Psoas muscle (tissue), 8 donors: ENCODE results near the gene GPR176. TPM values are rescaled to one million over a fixed set of nuclear protein-coding genes. Genes with fewer than 3 reads are reported as not detected.

ENCODE experiments used
- ATAC-seq, 4 donors: fragments of 200-7000 bp; cut with Tn5 transposase; one replicate each; pipeline ENCODE4 v1.9.1; 2020; ENCODE audit warnings: moderate library complexity in 3 of 4, mild to moderate bottlenecking in 2 of 4
- DNase-seq, 2 donors: peaks; one replicate each; pipeline ENCODE4 v3.0.0-alpha.2; 2020
- H3K27ac ChIP-seq: fragments of 200-600 bp; one replicate; pipeline ENCODE4 v1.8.0; 2022
- H3K27me3 ChIP-seq, 3 donors: fragments of 200-600 bp in 1 of 3; one replicate each; pipeline versions ENCODE4 v1.6.1 to v1.8.0; 2013 to 2022; ENCODE audit warnings: low read length in 2 of 3, mild to moderate bottlenecking in 2 of 3, moderate library complexity in 1 of 3; ENCODE audit not compliant: insufficient read depth in 3 of 3
- H3K36me3 ChIP-seq, 2 donors: fragments of 200-600 bp in 1 of 2; one replicate each; pipeline versions ENCODE4 v1.6.1 to v1.8.0; 2013 to 2022; ENCODE audit warnings: low read depth in 1 of 2, mild to moderate bottlenecking in 1 of 2, moderate library complexity in 1 of 2; ENCODE audit not compliant: insufficient read depth in 1 of 2
- H3K4me1 ChIP-seq: fragments of 200-600 bp; one replicate; pipeline ENCODE4 v1.8.0; 2022
- H3K4me3 ChIP-seq: fragments of 200-600 bp; one replicate; pipeline ENCODE4 v1.8.0; 2022; ENCODE audit warnings: mild to moderate bottlenecking
- H3K9me3 ChIP-seq: fragments of 200-600 bp; one replicate; pipeline ENCODE4 v1.8.0; 2022
- CTCF ChIP-seq: fragments of 200-600 bp; IDR thresholded peaks from one replicate; pipeline ENCODE4 v1.8.0; 2022; ENCODE audit warnings: antibody characterized with exemption
- WGBS, 3 donors: extraction: QIAGEN DNeasy Blood & Tissue Kit; methylation state at CpG; one replicate each; pipeline versions ENCODE4 v1.1.6 to v1.1.7; 2013; 5-methylcytosine and 5-hydroxymethylcytosine counted together
- intact Hi-C, 2 donors: fragments of 100-400 bp; cut with DNase I; formaldehyde crosslinking; loops; one replicate each; pipeline versions ENCODE4 v1.11.0 to v1.14.2; 2022
- polyA plus RNA-seq, 3 donors: library from polyadenylated mRNA; stranded (reverse); fragments of 200-250 nt; gene quantifications; one replicate each; pipeline ENCODE4 v1.2.3, GENCODE V29; 2013
- total RNA-seq, 4 donors: library from RNA; stranded (reverse); fragmentation: NEBNext Ultra II Directional in 2 of 4; extraction: Animal tissue kit (Norgen Biotek cat#: 25700) in 2 of 4; gene quantifications; one replicate each; pipeline versions ENCODE4 v1.2.1 to v1.2.4, GENCODE V29; 2021 to 2023
- donor health status: healthy with polysubstance abuse.
- donor health status: DM: no; HTN: no; CAD: no; lungs with moderate emphysema.
- donor health status: Bipolar disorder and iron deficiency.
- donor health status: healthy.
- donor health status: DM: yes; HTN: yes; CAD: no.
- donor health status: DM: no; HTN: no; CAD: no.
- donor health status: DM: no; HTN: no; CAD: no.
- donor health status: DM: yes; HTN: yes; CAD: no.

GPR176 gene
- total and polyA plus RNA-seq, 7 donors, result 0.30 to 1.3 (median 0.83) TPM

GRCh38 chr15:39939487-39940452, 19.7 kb upstream of the GPR176 start:
- 54 to 69% (median 60%) methylated on average over 6 of the region's 6 CpGs for WGBS, 3 donors
- intact Hi-C loops, result no loop called here
- TF ChIP-seq CTCF, result no peak
- ATAC-seq (no peak), DNase-seq (no peak)
- no peaks in the 10 kb centered on the region for H3K9me3 ChIP-seq
- H3K27ac ChIP-seq, result no peak overlapping the region
- H3K4me3 ChIP-seq, result no peak overlapping the region
- no peaks in the 10 kb centered on the region for H3K27me3 ChIP-seq
- peaks cover 25% of the 10 kb centered on the region for H3K4me1 ChIP-seq
- peaks cover 0 to 73% of the 10 kb centered on the region in 2 donors for H3K36me3 ChIP-seq

GRCh38 chr15:39937696-39938095, 17.6 kb upstream of the GPR176 start:
- Histone ChIP-seq H3K27ac (no peak overlapping the region), H3K4me3 (no peak overlapping the region), H3K36me3 (peaks cover 0 to 52% of the 10 kb centered on the region in 2 donors), H3K27me3 (no peaks in the 10 kb centered on the region), H3K4me1 (peaks cover 26% of the 10 kb centered on the region), H3K9me3 (no peaks in the 10 kb centered on the region)
- 81 to 87% (median 83%) methylated on average over 5 of the region's 5 CpGs for WGBS, 3 donors
- intact Hi-C loops, result no loop called here
- no peak for TF ChIP-seq CTCF
- no peak for ATAC-seq
- DNase-seq, result no peak

- ATAC-seq, result no peak
- peaks cover 26% of the 10 kb centered on the region for H3K4me1 ChIP-seq
- intact Hi-C loops, result no loop called here
- H3K9me3 ChIP-seq, result no peaks in the 10 kb centered on the region
- no peak overlapping the region for H3K4me3 ChIP-seq
- H3K36me3 ChIP-seq, result peaks cover 0 to 42% of the 10 kb centered on the region in 2 donors
- H3K27me3 ChIP-seq, result no peaks in the 10 kb centered on the region
- TF ChIP-seq CTCF, result no peak
- WGBS, 3 donors, result 60 to 82% (median 61%) methylated on average over 3 of the region's 3 CpGs
- no peak for DNase-seq
- no peak overlapping the region for H3K27ac ChIP-seq
These were observed 16.6 kb upstream of the GPR176 start for GRCh38 chr15:39936681-39937080.

GRCh38 chr15:39936187-39936586, 16.1 kb upstream of the GPR176 start:
- no peak for TF ChIP-seq CTCF
- intact Hi-C loops, result no loop called here
- H3K27ac ChIP-seq, result no peak overlapping the region
- no peaks in the 10 kb centered on the region for H3K27me3 ChIP-seq
- 94 to 97% (median 94%) methylated on average over 7 of the region's 7 CpGs for WGBS, 3 donors
- H3K36me3 ChIP-seq, result peaks cover 0 to 37% of the 10 kb centered on the region in 2 donors
- no peak for DNase-seq
- ATAC-seq, result no peak
- H3K4me3 ChIP-seq, result no peak overlapping the region
- H3K4me1 ChIP-seq, result peaks cover 26% of the 10 kb centered on the region
- H3K9me3 ChIP-seq, result no peaks in the 10 kb centered on the region
